Measurements from ENCODE around the gene BMP6.

Gene BMP6

DNA sequence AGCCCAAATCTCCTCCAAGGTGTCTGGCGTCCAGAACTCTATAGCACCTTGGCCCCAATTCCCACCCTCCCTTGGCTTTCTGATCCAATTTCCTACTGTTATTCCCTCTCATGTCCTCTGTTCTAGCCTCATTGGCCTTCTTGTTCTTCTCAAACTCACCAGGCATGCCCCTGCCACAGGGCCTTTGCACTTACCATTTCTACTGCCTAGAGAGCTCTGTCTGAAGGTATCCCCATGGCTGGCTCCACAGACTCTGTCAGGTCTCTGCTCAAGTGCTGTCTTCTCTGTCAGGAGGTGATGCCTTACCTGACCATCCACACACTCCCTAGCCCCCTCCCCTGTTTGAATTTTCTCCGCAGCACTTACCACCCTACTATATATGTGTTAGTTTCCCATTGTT, 5.6 kb upstream of the BMP6 start:
- no peak for DNase-seq (ENCODE audit: low spot score)

DNA sequence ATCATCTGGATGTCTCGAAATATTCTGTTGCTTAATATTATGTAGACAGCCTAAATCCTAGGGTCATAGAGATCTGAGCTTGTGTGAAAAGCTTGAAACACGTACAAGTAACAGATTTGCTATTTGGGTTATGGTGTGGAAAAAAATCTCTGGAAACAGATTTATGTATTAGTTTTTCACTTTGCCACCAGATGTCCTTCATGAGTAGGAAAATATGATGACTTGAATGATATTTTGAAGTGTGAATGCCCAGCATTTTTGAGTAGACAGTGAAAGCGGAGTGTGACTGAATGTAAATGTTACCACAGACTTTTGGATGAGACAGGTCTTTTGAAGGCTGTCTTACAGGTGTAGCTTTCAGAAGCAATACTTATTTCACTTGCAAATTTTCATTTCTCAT, 4.2 kb upstream of the BMP6 start:
- DNase-seq (ENCODE audit: low spot score) = no peak

DNA sequence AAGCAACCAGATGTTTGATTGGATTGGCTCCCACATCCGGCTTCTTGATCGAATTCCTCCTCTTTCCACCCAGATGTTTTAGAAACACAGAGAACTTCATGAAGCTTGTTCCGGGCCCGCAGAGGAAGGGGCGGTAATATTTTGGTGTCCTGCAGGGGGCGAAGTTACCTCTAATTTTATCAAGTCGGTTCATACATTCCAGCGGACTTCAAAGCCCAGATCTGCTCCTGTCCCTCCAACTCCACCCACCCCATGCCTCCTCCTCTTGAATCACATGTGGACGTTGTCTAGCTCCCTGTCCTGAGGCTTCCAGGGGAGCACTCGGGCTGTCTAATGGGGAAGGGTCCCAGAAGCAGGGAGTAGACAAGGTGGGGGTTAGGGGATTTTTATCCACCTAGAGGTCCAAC, 2.9 kb upstream of the BMP6 start:
- peak; percentile 61 for DNase-seq (ENCODE audit: low spot score)

DNA sequence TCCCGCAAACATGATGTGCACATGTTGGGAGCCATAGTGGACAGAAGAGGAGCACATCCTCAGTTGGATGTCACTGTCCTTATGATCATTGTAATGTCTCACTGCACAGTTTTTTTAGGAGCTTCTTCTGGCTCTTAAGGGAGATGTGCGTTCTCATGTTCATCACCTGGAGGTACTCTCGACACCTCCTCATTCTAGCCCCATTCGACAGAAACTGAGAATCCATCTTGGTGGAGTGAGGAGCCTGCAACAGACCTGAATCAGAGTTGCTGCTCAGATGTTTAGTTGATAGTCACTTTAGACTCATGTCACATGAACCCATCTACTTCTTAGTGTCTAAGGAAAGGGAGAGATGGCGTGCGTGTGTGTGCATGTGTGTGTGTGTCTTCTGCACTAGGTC, 2.3 kb upstream of the BMP6 start:
- DNase-seq (ENCODE audit: low spot score) = no peak

DNA sequence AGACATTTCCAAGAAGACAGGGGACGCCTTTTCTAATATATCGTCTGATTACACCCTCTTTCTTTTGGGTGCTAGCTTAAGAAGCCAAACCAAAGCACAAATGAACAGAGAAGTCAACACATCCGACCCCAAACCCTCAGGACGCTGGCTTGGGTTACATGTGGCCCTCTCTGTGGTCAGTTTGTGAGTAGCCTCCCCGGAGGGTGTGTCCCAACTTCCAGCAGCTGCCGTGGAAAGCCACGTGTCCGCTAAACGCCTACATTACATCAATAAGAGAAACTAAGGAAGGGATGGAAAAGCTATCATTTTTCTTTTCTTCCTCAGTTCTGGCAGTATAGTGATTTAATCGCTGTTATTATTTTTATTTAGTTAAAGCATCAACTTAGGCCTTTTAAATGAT, 487 bp upstream of the BMP6 start:
- DNase-seq (ENCODE audit: low spot score) = no peak

DNA sequence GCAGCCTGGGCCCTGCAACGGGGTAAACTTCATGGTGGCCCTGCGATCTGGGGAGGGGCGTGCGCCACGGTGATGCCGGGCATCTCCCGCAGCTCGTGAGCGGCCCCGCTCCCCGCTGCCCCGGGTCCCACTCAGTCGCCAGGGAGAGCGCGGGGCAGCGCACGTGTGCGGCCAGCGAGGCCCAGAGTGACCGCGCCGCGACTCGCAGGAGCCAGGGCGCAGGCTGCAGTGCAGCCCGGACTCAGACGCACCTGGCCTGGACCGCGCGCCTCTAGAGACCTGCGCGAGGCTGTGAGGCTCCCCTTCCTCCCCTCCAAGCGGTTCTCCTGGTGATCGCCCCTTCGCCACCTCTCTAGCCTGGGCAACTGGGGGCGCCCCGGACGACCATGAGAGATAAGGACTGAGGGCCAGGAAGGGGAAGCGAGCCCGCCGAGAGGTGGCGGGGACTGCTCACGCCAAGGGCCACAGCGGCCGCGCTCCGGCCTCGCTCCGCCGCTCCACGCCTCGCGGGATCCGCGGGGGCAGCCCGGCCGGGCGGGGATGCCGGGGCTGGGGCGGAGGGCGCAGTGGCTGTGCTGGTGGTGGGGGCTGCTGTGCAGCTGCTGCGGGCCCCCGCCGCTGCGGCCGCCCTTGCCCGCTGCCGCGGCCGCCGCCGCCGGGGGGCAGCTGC, 652 bp downstream of the BMP6 start:
- DNase-seq (ENCODE audit: low spot score) = peak; percentile 31

DNA sequence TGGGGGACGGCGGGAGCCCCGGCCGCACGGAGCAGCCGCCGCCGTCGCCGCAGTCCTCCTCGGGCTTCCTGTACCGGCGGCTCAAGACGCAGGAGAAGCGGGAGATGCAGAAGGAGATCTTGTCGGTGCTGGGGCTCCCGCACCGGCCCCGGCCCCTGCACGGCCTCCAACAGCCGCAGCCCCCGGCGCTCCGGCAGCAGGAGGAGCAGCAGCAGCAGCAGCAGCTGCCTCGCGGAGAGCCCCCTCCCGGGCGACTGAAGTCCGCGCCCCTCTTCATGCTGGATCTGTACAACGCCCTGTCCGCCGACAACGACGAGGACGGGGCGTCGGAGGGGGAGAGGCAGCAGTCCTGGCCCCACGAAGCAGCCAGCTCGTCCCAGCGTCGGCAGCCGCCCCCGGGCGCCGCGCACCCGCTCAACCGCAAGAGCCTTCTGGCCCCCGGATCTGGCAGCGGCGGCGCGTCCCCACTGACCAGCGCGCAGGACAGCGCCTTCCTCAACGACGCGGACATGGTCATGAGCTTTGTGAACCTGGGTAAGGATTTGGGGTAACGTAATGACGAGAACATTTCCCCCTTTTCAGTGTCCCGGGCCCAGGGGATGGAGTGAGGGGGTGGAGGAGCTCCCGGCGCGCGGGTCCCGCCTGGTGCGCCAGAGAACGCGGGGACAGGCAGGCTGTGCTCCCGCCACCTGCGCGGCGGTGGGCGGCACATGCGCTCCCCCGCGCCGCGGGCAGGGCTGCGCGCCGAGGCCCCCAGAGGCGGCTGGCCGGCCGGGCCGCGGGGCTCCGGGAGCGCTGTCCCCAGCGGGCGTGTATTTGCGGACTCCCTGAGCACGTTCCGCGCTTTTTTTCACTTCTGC, 1.4 kb downstream of the BMP6 start:
- peak; percentile 15 for DNase-seq (ENCODE audit: low spot score)

DNA sequence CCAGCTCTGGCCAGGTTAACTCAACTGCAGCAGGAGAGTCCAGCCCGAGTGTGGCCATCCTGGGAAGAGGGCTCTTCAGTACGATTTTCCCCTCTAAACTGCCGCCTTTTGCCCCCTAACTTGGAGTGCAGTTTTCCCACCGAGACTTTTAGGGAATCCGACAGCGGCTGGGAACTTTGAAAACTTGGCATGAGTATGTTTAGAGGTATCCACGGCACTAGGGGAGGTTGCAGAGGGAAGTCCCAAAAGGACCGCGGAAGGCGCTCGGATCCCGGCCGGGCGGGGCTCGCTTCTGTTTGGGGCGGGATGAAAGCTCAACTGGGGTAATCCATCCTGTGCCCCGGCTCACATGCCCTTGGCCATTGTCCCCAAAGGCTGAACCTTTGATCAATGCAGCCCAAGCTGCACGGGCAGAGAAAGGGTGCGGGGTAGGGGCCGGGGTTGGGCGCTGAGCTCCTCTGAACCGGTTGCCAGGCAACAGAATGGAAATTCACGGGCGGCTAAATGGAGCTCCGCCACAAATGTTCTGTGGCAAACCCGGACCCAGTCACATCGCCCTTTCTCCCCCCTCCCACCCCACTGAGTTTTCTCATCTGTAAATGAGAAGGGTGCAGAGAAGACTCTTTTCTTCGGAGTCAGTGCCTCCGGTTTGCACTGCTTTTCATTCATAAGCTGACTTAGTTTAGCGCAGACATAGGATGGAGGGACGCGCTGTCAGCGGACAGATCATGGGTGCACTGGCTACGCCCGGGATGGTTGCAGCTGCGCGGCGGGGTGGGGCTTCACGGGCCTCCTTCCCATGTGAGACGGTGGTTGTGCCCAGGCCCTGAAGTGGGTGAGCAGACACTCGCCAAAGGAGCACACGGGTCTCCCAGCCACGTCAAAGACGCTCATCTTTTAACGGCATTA, 2.3 kb downstream of the BMP6 start:
- DNase-seq (ENCODE audit: low spot score) = peak; percentile 12

DNA sequence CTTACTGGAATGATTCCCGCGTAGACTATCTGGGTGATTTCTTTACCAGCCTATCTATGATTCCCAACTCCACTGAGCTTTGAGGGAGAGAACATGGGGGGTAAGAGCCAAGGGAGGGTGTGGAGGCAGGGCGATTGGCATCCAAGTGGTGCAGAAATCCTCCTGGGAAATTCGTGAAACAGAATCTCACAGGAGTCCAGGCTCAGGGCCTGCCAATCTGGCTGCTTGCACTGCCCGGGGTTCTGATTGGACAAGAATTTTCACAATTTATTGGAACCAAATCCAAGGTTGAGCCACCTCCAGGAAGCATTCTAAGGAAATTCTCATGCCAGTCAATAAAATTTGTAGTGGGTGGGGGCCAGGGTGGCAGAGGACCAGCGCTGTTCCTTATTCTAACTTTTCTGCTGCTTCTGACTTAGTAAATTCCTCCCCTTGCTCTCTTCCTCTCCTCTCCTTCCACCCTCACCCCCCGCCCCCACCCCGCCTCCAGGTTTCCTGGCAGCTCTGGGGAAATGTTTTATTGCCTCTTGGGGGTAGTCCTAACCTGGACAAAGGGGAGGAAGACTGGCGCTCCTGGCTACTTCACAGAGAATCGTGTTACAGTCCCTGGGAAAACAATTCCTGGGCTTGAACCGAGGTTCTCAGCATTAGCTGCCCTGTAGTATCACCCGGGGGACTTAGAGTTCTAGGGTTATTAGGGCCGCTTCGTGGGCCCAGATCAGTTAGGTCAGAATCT, 3.1 kb downstream of the BMP6 start:
- DNase-seq (ENCODE audit: low spot score) = no peak

DNA sequence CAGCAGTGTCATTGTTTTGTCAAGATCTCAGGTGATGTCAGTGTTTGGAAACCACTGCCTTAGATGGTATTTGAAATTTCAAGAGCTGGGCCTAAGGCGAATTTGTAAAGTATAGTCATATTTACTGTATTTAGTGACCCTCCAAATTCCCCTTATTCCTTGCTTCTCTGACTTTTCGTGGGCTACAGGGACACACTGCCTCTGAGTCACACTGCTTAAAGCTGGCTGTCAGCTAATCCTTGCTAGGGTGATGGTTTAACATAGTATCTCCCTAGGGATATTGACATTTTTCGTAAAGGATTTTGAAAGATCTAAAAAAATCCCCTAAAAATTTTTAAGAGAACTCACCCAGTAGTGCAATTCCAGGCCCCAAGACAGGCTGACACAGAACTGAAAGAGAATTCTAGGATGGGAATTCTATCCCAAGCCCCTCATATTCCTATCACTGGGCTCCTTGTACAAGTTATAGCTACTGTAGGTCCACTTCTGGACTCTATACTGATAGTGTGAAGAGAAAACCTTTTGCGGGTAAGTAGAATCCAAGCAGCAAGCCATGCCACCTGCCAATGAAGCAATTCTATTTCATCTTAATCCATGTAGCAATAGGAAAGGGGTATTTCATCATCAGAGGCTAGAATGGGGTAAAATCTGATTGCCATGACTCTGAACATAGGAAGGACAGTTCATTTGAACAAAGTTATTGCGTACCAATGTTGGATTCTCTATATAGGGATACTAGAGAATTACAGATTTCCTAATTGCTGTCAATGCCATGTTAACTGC, 4.3 kb downstream of the BMP6 start:
- no peak for DNase-seq (ENCODE audit: low spot score)

DNA sequence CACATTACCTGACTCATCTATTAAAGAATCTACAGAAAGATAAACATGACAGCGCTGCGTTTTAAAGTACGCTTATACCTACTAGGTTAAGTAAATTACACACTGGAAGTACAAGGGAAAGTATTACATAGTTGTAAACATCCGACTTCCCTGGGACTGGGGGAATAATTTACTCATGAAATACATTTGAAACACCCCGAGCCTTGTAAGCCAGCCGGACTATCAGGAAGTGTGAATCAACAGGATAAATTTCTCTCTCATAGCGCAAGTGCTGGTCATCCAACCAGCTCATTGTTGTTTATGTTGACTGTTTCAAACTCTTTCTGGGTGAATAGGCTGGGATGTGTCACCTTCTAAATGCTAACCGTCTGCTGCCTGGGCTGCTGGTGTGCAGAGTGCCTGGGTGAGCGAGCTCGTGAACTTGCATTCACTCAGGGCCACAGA, 4.9 kb downstream of the BMP6 start:
- DNase-seq (ENCODE audit: low spot score) = no peak

DNA sequence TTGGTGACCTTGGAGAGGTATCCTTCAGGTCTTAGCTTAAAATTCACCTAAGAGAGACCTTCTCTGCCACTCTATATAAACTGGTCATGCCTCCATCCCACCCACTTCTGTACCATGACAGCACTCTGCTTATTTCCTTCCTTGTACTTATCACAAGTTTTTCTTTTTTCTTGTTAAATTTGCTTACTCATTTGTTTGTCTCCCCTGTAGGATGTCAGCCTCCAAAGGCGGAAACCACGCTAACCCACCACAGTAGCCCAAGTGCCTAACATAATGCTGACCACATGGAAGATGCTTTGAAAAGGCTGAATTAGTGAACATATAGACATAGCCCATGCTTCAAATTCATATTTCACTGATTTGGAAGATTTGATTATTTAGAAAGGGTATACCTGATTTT, 5.4 kb downstream of the BMP6 start:
- no peak for DNase-seq (ENCODE audit: low spot score)

DNA sequence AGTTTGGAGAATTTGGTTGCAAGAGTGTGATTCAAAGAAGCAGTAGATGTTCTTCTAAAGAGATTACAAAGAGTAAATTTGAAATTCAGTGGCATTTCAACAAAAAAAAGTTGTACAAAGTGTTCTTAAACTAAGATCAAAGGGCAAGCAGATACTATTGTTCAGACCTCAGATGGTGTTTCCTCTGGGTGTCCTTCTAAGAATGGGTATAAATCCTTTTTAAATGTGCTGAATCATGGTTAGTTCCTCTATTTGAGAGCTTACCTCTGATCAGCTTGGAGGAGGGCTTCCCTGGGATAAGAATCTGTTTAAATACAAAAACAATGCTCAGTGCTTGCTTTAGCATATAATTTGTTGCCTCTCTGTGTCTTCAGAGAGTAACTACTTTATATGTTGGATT, 6.3 kb downstream of the BMP6 start:
- DNase-seq (ENCODE audit: low spot score) = no peak

DNA sequence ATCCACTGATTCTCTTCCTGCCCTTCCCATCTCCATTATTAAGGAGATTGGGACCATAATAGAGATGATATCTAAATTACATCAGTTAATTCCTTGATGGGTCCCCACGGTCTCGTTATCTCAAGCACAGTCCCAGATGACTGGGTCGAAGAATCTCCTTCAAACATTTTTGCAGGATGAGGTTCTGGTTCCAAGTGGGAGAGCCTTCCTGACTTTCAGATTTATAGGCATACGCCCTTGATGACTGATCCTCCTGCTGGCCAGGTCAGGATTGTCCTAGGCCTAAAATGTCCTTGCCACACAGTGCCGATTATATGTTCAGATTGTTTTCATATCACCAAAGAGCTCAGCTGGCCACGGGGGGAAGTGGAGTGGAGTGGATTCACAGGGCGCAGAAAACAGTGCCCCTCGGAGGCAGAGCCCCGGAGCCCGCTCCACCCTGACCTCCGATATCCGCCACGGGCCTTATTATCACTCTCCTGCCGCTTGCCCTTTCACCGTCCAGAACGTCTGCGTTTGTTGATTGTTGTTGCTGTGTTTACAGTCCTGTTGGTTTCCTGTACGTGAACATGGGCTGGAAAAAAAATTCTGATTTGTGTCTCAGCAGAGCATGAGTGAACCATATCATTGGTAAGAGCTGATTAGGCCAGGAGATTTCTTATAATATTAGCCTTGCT, 8.9 kb downstream of the BMP6 start:
- DNase-seq (ENCODE audit: low spot score) = no peak

DNA sequence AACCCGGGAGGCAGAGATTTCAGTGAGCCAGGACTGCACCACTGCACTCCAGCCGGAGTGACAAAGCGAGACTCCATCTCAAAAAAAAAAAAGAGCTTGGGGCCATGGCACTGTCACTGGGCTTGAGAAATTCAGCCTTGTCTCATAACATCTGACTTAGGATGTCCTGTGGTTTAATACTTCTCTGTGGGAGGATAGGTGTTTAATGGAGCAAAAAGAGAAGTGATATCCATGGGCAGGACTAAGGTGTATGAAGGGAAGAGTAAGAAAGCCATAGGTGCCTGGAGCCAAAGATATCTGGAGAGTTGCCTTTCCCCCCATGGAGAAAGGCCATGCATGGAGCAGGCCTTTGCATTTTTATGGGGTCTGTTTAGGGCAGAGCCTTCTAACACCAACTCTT, 11.2 kb downstream of the BMP6 start:
- DNase-seq (ENCODE audit: low spot score) = no peak

DNA sequence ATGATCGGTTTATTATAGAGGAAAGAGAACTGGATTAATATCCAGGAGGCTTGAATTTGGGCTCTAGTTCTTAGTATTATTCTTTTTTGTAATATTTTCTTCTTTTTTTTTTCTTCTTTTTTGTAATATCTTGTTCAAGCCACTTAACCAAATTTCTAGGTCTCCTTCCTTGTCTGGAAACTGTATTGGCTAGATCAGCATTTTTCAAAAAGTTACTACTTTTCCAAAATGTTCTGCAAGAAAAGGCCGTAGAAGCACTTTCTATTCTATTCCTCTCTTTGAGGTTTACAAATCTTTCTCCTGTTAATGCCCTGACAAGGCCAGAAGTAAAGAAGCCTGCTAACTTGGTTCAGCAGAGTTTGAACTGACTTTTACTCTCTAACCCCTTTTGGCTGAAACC, 12.0 kb downstream of the BMP6 start:
- no peak for DNase-seq (ENCODE audit: low spot score)

DNA sequence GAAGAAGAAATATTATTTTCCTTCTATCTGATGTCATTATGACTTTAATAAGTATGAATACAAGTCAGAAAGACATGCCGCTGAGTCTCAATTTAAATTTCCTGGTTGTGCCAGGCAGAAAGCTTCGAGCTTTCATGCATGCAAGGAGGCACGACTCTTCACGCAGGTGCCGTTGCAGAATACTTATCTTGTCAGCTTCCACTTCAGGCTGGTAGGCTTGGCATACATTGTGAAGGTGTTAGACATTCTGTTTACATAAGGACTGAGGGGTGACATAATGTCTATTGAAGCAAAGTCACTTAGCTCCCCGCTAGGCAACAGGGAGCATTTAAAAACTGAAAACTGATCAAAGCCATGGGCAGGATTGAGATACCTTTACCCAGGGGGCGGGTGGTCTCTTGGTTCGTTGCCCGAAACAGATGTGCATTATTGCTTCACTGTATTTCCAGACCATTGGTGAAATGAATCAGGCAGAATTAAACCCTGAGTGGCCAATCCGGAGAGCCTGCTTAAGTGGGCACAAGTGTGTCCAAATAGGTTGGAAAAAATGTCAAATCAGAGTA, 16.4 kb downstream of the BMP6 start:
- DNase-seq (ENCODE audit: low spot score) = no peak

DNA sequence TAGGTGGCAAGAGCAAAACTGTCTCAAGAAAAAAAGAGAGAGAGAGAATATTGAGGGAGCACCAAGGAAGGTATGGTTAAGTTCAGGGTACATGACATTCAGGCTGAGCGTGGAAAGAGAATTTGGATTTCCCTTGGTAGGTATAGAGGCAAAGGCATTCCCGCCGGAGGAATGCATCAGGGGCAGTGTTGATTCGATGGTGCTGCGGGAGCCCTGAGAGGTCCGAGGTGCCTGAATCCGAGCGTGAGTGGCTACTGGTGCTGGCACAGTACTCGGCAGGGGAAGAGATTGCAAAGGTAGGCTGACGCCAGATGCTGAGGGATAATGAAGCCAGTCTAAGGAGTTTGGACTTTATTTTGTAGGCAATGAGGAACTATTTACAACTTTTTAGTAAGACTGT, 20.0 kb downstream of the BMP6 start:
- no peak for DNase-seq (ENCODE audit: low spot score)

DNA sequence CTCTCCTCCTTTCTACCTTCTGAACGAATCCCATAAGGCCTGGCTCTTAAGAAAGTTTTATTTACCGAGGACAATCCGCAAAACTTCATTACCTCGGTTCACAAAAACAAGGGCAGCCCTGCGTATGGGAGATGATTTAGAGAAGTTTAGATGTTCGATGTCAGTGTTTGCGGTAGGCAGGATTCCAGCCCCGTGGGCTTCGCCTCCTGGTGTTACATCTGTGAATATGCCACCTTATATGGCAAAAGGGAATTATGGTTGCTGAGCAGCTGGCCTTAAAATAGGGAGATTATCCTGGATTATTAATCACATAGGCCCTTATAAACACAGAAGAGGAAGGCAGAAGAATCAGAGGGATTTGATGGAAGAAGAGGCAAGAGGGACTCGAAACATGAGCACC, 21.1 kb downstream of the BMP6 start:
- no peak for DNase-seq (ENCODE audit: low spot score)

DNA sequence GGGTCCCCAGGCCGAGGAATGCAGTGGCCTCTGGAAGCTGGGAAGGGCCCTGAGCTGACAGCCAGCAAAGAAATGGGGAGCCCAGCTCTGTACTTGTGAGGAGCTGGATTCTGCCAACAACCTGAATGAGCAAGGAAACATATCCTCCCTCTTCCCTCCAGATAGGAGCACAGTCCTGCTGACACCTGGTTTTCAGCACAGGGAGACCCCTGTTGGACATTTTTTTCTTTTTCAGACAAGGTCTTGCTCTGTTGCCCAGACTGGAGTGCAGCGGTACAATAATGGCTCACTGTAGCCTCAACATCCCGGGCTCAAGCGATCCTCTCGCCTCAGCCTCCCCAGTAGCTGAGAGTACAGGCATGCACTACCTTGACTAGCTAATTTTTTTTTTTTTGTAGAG, 21.5 kb downstream of the BMP6 start:
- no peak for DNase-seq (ENCODE audit: low spot score)
